ENCODE measurements around the gene TCF4. TPM values are rescaled to one million over a fixed set of nuclear protein-coding genes. Genes with fewer than 3 reads are reported as not detected.

TCF4 gene
- total RNA-seq, 1 donor from 2014 or later = 86.7 TPM

DNA sequence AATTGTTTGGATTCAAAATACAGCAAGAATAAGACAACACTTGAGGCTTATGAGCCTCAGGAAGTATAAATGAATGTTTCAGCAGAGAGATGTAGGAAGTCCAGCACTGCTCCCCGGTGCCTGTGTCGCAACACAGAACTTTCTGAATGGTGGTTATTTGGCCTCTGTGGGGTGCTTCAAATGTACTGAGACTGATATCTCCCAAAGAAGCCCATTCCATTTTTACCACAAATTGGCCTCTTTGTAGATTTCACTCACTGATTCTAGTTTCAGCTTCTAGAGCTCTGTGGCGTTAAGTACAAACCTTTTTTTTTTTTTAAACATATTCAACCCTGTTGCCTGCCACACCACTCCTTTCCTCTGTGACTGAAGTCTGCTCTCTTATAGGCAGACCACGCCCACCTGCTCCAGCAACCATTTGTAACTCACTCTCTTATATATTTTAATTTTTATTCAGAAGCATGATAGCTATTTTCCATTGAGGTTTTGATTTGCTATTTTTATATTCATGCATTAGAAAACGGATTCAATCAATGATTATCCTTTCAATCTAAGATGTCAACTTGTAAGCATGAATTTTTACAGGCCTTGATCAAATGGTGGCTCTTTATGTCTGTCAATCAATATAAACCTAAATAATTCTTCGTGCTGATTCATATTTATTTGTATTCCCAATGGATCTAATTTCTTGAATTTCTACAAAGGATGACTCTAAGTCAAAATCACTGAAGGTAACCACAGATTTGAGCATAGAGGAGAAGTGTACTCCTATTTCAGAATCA is 351.7 kb downstream of the TCF4 start:
- no peak for DNase-seq (ENCODE audit: low spot score)

DNA sequence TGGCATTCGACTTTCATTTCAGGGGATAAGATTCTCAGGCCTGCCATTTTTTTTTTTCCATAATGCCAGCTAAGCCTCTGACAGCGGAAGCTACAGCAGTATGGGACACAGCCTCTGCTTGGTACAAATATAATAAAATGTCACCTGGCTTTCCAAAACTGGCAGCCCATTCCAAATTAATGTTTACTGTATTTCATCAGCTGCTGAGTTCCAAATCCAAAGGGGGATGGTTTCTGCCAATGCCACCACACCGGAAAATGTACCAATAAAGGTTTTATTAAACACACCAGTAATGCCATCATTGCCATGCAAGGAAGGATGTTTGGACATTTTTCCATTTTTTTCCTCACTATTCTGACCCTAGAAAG is 352.9 kb downstream of the TCF4 start:
- no peak for DNase-seq (ENCODE audit: low spot score)

DNA sequence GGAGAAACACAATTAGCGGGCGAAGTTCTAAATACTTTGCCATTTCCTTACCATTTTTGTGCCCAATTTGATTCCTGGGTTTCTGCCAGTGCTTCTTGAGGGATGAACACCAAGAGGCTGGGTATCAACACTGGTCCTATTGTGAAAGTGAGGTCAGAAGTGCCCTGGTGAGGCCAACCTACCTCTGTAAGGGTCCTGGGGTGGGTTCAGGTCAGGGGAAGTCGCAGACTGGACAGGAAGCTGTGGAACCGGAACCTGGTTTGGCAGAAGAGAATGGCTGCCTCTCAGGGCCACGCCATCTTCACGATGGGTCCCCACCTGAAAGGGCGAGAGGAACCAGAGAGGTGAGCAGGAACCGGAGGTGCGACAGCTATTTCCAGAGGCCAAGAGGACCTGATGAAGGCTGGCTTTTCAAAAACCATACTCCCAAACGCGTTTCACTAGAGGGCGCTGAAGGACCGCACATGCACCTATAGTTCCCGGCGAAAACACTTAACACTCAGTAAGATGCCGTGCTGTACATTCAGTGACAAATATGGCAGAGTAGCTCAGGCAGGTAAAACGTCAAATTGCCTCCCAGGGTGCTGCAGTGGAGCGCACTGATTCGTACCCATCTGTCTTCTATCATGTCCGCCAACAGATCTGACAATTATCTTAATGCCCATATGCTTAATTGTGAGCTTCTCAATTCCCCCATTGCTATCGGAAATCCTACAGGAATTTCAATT is 353.5 kb downstream of the TCF4 start:
- peak; percentile 80 for DNase-seq (ENCODE audit: low spot score)

DNA sequence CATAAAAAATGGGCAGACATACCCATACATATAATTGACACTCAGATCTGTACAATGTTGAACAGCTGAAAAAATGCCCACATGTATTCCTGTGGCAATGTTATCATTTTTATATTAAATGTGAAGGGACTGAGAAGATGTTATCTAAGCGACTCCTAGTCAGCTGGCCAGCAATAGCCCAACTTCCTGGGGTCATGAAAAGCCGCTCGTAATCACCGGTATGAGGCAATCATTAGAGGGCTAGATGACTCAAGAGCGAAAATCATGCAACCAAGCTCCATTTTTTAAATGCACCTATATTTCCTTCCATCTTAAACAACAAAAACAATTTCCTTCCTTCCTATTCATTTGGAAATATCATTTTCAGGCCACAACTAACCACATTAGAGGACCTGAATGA is 354.1 kb downstream of the TCF4 start:
- no peak for DNase-seq (ENCODE audit: low spot score)

DNA sequence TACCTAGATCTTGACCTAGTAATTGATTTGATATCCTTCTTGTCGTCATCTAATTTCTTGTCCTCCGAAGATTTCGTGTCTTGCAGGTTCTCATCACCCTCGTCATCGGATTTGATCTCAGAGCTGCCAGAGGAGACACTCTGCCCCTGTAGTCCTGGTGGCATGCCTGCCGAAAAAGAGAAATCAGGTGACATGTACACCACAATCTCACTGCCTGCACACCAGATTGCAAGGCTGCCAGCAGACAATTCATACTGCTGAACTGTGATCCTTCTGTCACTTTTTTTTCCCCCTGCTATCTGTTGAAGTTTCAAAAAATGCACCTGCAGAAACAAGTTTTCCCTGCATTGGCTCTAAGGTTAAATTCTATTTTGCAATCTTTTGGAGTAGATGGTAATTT is 355.5 kb downstream of the TCF4 start:
- no peak for DNase-seq (ENCODE audit: low spot score)

DNA sequence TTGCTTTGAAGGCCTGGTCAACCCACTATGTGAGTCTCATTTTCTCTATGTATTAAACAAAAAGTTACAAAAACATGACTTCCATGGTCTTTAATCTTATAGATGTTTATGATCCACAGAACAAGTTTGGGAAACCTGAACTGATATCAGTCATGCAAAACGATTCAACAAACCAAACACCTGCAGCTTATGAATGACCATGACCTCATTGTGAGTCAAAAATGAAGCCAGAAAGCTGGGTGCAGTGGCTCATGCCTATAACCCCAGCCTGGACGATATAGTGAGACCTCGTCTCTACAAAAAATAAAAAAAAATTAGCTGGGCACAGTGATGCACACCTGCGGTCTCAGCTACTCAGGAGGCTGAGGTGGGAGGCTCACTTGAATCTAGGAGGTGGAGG is 358.3 kb downstream of the TCF4 start:
- no peak for DNase-seq (ENCODE audit: low spot score)

DNA sequence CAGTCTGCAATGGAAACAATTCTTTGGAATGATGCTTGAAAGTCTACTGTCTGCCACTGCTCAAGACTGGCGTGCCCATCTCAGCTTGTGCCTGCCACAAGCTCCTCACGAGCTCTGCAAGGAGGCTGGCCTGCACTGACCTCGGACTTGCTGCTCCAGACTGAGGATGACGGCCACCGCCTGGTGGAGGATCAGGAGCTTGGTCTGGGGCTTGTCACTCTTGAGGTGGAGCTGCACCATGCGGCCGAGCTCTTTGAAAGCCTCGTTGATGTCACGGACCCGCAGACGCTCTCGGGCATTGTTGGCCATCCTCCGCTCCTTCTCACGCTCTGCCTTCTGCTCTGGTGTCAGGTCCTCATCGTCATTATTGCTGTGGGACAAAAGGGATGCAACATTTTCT is 359.3 kb downstream of the TCF4 start:
- DNase-seq (ENCODE audit: low spot score) = no peak

DNA sequence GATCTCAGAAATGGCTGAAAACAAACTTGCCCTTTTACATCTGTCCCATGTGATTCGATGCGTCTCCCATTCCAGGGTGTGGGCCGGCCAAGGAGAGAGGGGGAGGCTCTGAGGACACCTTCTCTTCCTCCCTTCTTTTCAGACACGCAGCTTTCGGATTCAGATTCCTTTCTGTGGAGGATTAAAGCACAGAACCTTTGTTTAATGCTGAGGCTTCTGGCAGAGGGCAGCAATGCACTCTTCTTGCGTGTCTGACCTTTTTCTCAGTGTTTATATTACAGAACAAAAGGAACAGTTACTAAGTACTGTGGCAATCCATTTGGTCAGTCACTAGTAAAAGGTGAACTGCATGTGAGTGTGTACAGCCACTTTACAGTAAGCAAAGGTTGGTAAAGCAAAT is 359.8 kb downstream of the TCF4 start:
- no peak for DNase-seq (ENCODE audit: low spot score)

DNA sequence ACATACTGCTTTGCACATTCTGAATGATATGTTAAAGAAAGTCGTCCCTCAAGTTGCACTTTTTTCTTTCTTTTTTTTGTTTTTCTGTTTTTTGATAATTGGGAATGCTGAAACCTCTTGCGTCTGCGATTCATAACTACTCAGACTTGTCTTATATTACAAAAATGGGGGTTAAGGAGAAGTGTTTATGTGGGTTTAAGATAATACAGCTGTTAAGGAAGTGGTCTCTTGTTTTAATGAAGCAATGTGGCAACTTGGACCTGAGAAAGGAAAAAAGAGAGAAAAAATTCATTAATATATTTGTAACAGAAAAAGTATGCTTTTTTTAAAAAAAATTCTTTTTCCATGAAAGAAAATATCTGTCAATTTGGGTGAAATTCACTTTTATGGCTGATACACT is 360.2 kb downstream of the TCF4 start:
- DNase-seq (ENCODE audit: low spot score) = no peak

DNA sequence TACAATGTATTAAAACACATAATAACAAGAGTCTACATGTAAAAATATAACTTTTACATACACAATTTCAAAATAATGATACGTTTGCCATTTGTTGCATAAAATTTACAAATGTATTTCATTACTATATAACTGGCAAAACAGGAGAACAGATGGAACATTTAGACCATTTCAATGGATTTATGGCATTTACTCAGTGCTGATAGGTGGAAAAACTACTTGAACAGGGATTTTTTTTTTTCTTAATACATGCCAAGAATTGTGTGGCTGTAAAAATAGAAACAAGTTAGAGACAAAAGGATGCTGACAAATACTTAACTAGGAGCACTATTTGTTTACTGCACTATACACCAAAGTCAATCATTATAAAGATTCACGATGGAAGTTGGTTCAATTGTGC is 361.9 kb downstream of the TCF4 start:
- DNase-seq (ENCODE audit: low spot score) = no peak

DNA sequence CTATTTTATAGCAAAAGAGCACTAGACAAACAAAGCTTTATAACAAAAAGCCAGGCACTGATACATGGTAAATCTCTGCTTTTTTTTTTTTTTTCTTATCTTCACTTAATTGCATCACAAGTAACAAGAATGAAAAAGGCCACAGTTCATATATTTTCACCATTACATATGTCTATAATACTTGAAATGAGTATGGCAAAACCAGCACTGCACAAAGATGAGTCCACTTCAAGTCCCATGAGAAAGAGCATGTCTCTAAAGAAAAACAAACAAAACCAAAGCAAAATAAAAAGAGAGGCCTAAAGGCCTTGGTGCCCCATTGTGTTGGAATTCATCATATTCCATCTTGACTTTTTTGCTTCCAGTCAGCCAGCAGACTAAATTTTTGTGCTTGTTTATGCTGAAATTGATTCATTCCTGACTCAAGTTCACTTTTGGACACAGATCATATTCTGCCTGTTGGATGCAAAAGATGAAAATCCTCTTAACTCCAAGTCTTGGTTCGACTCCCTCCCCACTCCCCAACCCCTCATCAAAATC is 363.8 kb downstream of the TCF4 start:
- no peak for DNase-seq (ENCODE audit: low spot score)

DNA sequence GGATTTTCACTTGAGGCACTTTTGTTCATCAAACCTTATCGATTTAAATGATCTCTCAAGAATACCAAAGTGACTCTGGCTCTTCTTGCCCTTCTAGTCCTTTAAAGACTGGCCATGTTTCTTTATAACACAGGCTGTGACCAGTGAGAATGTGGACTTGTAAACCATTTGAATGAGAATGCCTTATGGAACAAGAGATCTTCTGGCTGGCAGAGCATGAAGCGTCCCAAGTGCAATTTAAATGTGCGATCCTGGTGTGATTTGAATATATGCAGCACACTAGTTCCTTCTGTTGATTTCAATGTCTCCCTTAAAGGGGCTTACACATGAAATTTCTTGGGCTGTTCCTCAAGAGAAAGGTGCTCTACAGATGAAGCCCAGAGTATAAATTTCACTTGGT is 366.4 kb downstream of the TCF4 start:
- DNase-seq (ENCODE audit: low spot score) = no peak

DNA sequence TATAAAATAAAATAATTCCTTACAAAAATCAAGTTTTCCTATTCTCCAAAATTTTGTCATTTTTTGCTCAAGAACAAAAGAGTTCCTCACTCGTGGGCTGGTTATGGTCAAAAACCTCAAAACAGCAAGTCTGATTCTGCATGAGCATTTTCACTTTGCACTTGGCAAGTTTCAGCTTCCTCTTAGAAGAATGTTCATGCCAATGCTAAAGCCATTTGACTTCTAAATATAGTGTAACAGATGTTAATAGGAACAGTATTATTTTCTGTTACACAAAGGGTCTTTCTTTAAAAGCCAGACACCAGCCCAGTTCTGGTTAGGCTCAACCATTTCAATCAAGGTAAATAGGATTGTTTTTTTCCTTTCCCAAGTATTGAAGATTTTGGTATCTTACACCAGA is 367.5 kb downstream of the TCF4 start:
- DNase-seq (ENCODE audit: low spot score) = no peak

DNA sequence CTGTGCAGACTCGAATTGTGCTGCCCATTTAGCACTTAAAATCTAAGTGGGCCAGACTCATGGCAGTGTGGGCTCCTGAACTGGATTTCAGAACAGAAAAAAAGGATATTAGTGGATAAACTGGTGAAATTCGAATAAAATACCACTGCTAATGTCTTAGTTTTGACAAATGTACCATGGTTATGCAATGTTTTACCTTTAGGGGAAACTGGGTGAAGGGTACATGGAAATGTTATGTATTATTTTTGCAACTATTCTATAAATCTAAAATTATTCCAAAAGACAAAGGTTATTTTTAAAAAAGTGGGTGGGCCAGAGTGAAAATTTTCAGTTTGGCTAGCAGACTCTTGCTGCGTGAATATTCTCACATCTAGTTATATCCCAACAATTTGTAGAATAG is 368.2 kb downstream of the TCF4 start:
- DNase-seq (ENCODE audit: low spot score) = no peak

DNA sequence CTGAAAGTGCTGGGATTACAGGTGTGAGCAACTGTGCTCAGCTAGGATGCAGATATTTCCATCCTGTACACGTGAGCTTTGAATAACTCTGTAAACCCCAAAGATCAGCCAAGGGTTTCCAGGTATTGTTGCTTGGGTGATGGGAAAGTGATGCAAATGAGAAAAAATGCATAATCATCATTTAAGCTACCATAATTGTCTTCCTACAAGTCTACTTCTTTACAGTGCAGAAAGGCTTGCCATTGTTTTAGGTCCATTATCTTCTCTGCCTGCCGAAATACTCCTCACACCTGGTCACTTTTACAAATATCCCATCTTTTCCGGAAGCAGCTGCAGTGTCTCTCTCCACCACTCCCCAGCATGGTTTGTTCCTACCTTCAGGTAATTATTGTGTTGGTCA is 368.9 kb downstream of the TCF4 start:
- no peak for DNase-seq (ENCODE audit: low spot score)

DNA sequence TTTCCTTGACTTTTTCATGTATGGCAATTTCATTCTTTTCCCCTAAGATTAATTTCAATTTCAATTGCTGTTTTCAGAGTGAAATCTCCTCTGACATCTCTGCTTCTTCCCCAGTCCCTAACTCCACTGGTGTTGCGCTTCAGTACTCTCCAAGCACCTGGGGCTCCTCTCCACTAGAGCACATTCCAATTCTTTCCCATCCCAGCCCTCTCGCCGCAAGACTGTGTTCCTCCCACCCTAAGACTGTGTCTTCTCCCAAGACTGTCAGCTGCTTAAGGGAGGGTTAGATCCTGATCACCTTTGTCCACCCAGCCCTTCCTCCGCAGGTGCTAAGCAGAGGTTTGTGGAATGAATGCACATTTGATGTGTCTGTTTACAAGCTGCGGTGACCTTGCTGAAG is 373.0 kb downstream of the TCF4 start:
- no peak for DNase-seq (ENCODE audit: low spot score)

DNA sequence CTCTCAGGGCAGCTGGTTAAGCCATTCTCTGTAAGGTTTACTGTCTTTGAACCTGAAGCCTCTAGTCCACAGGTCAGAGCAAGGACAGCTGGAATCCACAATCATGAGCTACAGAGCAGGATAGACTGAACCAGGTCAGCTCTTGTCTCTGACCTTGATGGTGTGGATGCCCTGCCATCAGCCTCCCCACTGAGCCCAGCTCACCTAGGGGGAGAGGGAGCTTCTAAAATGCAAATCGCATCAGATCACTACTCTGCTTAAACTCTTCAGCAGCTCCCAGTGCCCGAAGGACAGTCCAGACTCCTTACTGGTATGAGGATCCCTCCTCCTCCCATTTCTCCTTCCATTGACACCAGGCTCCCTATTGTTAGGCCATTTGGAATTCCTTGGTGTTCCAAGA is 373.5 kb downstream of the TCF4 start:
- DNase-seq (ENCODE audit: low spot score) = no peak

DNA sequence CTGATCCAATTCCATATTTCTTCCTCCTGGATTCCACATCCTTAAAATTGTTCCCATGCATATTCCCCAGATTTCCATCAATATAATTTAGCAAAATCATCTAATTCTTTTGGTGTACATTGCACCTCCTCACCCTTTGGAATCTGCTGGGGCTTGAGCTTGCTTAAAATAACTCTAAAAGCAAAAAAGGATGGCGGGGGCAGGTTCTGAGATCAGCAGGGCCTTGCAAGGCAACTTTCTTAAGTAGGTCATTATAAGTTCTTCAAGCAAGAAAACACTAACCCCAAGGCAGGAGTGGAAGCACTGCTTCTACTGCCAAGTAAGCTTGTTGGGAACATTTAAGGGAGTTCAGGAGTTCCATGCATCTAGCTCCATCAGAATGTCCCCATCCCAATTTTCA is 374.4 kb downstream of the TCF4 start:
- DNase-seq (ENCODE audit: low spot score) = no peak

DNA sequence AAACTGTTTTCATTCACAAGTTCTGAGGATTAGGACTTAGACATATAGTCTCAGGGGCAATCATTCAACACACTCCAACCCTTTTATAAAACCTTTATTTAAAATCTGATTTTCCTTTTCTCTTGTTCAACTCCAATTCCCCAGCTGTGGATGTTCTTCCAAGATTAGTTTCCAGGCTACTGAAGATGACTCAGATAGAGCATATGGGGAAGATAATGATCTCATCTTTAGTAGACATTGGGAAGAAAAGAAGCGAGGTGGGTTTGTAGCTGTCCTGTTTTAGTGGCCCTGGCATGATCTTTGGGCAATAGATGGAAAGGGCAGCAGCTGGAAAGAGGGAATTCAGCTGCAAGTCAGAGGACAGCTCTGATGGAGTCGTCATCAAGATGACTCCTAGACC is 381.1 kb downstream of the TCF4 start:
- no peak for DNase-seq (ENCODE audit: low spot score)

DNA sequence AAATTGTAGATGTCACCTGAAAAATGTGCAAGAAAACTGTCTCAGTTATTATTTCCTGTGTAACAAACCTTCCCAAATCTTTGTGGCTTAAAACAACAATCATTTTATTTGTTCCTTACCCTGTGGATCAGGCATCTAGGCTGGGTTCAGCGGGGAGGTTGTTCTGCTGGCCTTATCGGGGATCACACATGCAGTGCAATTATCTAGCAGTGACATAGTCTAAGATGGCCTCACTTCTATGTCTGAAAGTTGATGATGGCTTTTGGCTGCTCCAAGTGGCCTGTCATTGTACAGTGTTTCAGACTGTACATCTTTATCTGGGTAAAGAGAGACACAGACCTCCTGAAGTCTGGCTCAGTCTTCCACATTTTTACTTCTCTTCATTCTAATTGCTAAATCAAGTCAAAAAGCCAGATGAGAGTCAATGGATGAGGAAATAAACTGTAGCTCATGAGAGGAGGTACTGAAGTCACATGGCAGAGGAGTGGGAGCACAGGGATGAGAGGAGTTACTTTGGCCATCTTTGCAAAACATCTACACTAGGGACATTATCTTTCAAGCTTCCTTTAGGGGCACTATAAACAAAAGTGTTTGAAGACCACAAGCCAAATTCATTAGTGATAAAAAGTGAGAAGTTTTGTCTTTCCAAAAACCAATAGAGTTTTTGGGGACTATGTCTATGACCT is 385.6 kb downstream of the TCF4 start:
- no peak for DNase-seq (ENCODE audit: low spot score)

DNA sequence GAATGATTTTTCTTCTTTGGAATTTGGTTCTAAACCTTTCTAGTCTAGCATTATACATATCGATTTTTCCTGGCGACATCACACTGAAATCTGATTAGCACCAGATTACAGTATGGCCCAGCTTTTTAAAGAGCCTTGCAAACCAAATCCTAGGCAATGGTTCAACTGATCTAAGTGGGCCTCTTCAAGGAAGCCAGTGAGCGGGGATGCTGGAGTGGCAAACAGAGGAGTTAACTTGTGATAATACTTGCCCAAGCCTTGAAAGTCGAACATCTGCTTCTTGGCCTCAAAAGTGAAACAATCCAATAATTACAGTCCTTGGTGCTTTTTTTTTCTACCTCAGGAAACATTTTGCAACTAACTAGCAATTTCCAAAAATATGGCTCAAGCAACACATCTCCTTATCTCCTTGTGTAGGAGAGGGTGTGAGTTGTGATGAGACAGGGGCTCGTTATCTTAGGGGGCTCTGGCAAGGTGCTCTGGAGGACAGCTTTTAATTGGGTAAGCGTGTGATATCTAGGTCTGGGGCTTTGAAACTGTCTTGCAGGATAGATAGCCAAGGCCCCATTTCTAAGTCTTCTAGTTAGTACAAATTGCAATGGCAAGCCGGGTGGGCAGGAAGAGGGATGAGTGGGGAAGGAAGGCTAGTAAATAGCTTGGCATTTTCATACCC is 388.6 kb downstream of the TCF4 start:
- no peak for DNase-seq (ENCODE audit: low spot score)

DNA sequence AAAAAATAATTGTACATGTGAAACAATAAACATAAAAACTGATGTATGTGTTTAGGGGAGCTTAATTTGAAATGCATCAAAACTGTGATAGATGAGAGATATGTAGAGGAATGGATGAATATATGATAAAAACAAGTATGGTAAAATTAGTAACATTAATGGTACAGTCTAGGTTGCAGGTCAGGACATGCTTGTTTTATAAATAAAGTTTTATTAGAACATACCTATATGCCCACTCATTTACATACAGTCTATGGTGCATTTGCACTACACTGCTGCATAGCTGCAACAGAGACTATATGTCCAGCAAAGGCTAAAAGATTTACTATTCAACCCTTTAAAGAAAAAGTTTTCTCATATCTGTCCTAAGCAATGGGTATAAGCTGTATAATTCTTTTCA is 392.1 kb downstream of the TCF4 start:
- DNase-seq (ENCODE audit: low spot score) = no peak

Measured in ureter (tissue), 1 donor.